Left hindlimb (tissue), 1 donor: Measurements from ENCODE around the gene MAPT.
"Not testable (repeated sequence)": the region's sequence is repeated elsewhere in the genome, so short reads cannot be mapped to it uniquely, and the experiment has no call there.

Source experiments
- DNase-seq: peaks from one replicate; pipeline ENCODE4 v3.0.0-alpha.2; 2018

MAPT gene

GRCh38 chr17:45931677-45932076 is 37.3 kb downstream of the MAPT start:
- DNase-seq = no peak

DNA sequence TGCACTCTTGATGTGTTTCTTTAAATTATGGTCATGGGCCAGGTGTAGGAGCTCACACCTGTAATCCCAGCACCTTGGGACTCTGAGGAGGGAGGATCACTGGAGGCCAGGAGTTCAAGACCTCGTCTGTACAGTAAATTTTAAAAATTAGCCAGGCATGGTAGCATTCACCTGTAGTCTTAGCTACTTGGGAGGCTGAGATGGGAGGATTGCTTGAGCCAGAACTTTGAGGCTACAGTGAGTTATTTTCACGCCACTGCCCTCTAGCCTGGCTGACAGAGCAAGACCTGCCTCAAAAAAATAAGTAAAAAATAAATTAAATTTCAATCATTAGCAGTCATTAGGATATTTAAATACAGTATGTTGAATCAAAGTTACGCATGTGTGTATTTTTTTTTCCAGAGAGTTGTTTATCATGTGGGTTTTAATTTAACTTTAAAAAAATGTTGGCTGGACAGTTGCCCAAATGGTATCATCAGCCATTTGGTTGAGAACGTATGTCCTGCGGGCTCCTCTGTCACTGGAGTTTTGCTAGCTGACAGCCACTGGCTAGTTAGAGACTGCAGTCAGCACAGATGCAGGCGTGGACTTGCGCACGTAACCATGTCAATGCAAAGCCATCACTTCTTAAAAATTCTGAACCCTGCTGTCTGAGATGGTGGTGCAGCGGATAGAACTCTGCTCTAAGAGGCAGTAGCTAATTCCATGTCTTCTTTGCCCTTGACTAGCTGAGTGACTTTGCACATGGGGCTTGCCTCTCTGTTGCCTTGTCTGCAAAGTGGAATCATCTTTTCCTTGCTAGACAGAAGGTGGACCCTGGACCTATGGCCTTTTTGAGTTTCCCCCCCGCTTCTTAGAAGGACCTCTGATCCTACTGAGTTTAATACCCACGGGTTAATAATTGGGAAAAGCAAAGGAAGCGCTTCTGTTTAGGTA is 40.0 kb downstream of the MAPT start:
- DNase-seq = no peak

DNA sequence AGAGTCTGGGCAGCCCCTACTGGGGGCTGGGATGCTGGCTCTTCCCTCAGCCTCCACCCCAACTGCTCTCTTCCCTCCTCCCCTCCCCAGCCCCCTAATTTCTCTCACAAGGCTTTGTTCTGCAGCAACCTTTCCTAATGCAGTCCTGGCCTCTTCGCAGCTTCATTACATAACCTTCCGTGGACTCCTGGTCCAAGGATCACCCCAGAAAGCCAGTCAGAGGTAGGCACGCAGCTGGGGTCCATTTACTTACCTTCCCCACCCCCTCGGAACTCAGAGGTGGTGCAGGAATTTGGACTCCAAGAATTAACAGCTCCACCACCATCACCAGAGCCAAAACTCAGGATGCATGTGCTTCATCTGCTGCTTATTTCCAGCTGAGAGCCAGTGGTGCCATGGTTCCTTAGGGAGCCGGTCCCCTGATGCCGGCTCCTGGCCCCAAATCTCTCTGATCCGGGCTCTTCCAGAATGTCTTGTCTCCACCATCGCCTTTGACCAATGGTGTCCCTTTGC is 40.9 kb downstream of the MAPT start:
- DNase-seq = no peak

GRCh38 chr17:45935710-45936509 is 41.6 kb downstream of the MAPT start:
- no peak for DNase-seq

GRCh38 chr17:45936610-45937009 is 42.3 kb downstream of the MAPT start:
- DNase-seq = no peak

DNA sequence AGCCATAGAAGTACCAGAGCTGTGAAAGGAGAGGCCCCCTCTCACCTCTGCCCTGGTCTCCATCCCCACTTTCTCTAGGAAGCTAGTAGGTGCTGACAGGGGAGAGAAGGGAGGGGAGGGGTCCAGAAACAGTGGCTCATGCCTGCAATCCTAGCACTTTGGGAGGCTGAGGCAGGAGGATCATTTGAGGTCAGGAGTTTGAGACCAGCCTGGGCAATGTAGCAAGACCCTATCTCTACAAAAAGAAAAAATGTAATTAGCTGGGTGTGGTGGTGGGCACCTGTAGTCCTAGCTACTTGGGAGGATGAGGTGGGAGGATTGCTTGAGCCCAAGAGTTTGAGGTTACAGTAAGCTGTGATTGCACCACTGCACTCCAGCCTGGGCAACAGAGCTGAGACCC is 42.8 kb downstream of the MAPT start:
- DNase-seq = not testable (repeated sequence)

DNA sequence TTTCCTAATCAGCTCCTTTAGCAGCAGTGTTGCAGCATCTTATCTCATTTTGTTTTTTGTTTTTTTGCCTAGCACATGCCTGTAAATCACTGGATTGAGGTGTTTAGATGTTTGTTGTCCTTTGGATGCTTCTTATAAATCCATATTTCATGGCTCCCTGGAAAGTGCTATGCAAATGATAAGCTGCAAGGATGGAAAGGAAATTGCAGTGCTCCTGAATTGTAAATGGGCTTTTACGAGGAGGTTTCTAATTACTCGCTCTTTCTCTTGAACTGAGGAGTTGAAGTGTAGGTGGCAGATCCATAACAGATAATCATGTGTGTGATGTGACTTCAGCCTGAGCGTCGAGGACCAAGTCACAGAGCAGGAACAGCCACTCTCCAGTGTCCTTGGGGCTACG is 45.0 kb downstream of the MAPT start:
- DNase-seq = no peak

- DNase-seq = no peak
Observed at GRCh38 chr17:45940293-45940692, 45.9 kb downstream of the MAPT start.

GRCh38 chr17:45940826-45941225 is 46.5 kb downstream of the MAPT start:
- DNase-seq = no peak

GRCh38 chr17:45941395-45941794 is 47.0 kb downstream of the MAPT start:
- DNase-seq = no peak

DNA sequence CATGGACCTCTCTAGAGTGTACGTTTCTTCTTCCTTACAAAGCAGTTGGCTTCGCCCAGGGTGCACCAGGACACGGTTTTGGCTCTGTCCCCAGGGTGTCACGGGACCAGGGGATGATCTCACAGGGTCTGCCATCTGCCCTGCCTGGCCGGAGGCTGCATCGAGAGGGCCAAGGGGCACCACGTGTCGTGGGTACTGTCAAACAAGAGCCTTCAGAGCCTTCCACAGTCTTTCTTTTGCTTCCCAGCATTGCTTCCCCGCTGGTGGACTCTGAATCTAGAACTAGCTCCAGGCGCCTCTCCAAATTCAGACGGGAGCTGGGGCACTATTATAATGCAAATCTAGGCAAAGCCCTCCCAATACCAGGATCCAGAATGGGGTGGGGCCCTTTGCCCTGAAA is 47.9 kb downstream of the MAPT start:
- DNase-seq = no peak

DNA sequence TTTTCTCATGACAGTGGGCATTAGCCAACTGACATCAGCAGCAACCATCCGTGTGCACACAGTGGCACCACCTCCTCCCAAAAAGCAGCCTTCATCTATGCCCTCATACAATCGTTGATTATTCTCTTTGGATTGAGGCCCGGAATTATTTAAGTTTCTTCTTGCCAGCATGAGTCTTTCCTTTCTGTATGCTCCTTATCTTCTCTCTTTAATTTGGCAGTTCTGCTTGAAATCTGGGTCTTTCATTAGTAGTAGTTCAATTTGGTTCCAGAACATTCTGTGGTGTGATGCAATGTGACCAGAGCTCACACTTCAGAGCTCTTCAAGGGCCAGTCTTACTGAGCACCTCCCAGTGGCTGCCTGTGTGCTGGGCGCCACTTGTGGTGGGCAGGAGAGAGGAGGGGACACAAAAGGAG is 52.5 kb downstream of the MAPT start:
- DNase-seq = no peak

DNA sequence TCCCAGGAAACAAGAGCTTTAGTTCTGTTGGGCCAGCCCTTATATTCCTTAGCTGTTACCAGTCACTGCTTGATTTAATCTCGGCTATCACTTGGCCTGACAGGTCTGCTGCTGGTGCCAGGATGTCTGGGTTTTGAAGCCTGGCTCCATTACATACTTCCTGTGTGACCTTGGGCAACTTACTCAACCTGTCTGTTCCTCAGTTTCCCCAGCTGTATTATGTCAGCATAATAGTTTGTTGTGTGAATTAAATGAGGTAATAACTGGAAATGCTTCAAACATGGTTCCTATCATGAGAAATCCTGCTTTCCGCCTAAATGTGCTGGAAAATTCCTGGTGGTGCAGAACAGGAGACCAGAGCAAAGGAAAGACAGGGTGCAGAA is 54.1 kb downstream of the MAPT start:
- DNase-seq = no peak

- peak; percentile 61 for DNase-seq
Observed at GRCh38 chr17:45948881-45949624, 54.7 kb downstream of the MAPT start.

DNA sequence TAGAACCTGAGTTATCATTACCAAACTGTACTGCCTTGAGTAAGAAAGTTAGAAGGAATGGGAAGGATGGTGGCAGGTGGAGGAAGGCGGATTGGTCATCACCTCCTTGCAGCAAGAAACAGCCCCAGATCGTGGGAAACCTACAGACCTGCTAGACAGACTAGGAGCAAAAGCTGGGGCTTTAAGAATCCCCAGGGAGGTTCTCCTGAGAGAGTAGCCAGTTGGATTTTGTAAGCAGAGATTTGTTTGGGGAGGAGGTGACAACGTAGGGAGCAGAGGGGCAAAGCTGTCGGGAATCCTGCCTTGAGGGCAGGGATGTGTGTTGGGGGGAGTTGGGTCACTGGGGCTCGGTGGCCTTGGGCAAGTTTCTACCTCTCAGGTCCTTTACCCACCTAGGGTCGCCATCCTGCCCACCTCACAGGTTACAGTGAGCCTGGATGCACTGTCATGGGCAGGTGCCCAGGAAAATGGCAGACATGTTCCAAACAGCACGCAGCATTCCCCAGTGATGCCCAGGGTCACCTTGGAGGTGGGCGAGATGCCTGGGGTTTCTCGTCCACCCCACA is 55.5 kb downstream of the MAPT start:
- DNase-seq = no peak

DNA sequence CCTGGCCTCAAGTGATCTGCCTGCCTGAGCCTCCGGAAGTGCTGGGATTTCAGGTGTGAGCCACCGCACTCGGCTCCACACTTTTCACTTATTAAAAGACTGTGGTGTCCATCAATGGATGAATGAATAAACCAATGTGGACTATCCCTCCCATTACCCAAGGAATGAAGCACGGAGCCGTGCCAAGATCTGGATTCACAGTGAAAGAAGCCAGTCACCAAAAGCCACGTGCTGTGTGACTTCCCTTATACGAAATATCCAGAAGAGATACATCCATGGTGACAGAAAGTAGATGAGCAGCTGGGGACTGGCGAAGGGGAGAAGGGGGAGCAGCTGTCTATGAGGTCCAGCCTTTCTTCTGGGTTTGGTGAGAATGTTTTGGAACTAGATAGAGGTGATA is 56.5 kb downstream of the MAPT start:
- DNase-seq = no peak

DNA sequence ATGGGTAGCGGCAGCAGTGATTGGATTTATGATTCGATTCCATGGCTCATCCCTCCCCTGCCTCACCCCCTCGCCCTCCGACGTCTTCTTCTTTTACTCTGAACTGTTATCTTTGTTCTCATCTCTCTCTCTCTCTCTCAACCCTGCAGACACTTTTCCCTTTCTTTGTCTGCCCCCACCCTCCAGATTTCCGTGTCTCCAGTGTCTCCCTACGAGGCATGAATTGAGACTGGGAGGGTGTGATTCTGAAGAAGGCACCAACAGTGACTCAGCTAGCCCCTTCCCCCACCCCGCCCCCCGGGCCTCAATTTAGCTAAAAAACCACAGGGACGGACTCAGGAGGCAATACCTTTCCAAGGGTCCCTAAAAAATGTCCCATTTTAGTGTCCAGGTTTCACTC is 57.0 kb downstream of the MAPT start:
- no peak for DNase-seq

DNA sequence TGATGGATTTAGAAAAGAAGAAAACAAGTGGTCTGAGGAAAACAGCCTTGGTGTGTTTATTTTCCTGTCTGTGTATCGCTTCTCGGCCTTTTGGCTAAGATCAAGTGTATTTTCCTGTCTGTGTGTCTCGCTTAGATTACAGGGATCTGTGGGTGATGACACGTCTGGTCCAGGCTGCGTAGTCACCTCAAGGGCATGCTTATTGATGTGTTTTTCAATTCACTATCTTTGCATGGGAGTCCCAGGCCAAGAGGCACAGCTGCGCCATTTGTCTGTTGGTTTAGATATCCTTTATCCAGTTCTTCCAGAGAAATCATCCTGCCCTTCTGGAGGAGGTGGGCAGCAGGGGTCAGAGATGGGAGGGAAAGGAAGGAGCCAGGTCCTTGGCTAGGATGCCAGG is 57.6 kb downstream of the MAPT start:
- DNase-seq = no peak

GRCh38 chr17:45952814-45953320 is 58.5 kb downstream of the MAPT start:
- no peak for DNase-seq

GRCh38 chr17:45953561-45953960 is 59.2 kb downstream of the MAPT start:
- no peak for DNase-seq

DNA sequence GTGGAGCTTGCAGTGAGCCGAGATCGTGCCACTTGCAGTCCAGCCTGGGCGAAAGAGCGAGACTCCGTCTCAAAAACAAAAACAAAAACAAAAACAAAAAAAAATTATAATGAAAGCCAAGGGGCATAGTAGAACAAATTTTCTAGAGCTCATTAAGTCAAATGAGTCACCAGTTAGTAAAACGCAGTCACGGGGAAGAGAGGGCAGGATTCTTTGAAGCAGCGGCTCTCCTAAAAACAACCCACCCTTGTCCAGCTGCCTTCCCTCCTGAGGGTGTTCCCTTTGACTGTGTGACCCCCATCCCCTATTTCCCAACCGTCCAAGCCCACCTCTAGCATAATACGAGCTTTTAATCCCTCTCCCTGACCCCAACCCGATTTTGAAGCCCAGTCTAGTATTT is 60.6 kb downstream of the MAPT start:
- no peak for DNase-seq

DNA sequence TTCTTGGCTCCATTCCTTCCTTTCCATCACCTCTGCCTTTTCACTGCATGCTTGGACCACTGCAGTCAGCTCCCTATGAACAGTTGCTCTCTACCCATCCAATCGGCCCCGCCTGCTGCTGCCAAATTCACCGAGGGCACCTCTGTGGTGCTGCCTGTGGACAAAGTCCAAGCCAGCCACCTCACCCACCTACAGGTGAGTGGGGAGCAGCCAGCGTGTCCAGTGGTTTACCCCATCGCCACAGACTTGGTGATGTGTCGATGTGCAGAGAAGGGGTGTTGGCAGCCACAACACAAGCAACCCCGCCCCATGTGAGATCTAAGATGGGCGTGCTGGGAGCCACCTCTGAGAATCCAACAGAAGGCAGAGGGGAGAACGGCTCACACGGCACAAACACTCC is 61.0 kb downstream of the MAPT start:
- no peak for DNase-seq

GRCh38 chr17:45956090-45956489 is 61.7 kb downstream of the MAPT start:
- no peak for DNase-seq
